ENCODE results near the gene EPG5.
"Not testable (repeated sequence)": the region's sequence is repeated elsewhere in the genome, so short reads cannot be mapped to it uniquely, and the experiment has no call there.

The EPG5 gene

DNA sequence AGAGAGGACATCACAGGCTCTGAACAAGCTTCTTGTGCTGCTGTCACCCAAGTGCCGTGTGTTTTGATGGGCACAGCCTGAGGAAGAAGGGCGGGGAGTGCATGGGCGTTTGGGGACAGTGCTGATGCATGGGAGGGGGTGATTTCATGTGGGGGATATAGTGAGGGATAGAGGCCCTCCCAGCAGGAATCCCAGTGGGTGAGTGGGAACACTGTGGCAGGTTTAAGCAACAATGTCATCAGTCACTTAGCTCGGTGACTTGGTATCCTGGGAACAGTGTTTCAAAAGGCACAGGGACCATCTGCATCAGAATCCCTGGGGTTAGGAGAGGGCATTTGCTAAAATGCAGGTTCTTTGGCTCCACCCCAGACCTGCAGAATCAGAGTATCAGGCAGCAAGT, 141.0 kb downstream of the EPG5 start:
- TF ChIP-seq CTCF (conservative IDR thresholded peaks at IDR 0.05; ENCODE audit: low read length) = no peak
- DNase-seq (ENCODE audit: low read depth) = no peak
- no peak overlapping the region for H3K4me3 ChIP-seq (ENCODE audit: low read length)

DNA sequence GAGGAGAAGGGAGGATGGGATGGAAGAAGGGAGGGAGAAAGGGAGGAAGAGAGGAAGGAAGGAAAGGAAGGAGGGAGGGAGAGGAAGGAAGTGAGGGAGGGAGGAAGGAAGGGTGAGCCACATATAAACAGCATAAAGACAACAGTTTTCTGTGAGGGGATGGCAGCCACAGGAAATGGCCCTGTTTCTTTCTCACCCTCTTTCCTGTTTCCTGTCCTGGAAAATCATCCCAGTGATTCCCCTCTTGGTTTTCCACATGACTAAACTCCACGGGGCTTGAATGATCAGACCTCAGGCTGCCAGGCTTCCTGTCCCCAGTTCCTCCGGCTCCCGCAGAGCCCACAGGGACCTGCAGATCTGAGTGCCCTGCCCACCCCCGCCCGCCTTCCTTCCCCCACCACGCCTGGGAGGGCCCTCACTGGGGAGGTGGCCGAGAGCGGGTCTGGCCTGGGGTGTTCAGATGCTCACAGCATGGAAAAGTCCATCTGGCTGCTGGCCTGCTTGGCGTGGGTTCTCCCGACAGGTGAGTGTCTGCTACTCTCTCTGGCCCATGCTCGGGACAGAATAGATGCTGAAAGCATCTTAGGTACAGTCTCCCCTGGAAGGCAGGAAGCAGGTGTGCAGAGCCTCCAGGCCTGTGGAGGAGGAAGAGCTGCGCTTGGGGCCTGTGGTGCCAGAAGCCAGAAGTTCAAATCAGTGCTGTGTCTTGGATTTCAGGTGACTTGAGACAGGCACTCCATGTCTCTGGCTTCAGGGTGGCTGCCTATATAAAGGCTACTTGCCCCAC, 141.7 kb downstream of the EPG5 start, which contains the start of gene SIGLEC15:
Gene SIGLEC15 (plus strand): TSS at position 418 of the 787 bp plus-strand sequence. CDS start 54 bp downstream, at position 472.
- no peak for DNase-seq (ENCODE audit: low read depth)
- no peak within 1 kb of the TSS for H3K4me3 ChIP-seq (ENCODE audit: low read length)
- no peak for TF ChIP-seq CTCF (conservative IDR thresholded peaks at IDR 0.05; ENCODE audit: low read length)

DNA sequence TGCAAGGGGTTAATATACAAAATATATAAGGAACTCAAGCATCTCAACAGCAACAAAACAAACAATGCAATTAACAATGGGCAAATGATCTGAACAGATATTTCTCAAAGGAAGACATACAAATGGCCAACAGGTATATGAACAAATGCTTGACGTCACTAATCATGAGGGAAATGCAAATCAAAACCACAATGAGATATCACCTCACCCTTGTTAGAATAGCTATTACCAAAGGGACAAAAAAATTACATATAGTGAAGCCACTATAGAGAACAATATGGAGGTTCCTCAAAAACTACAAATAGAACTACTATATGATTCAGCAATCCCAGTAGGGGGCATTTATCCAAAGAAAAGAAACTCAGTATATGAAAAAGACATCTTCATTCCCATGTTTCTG, 145.4 kb downstream of the EPG5 start:
- DNase-seq (ENCODE audit: low read depth) = no peak
- TF ChIP-seq CTCF (conservative IDR thresholded peaks at IDR 0.05; ENCODE audit: low read length) = no peak
- no peak overlapping the region for H3K4me3 ChIP-seq (ENCODE audit: low read length)

DNA sequence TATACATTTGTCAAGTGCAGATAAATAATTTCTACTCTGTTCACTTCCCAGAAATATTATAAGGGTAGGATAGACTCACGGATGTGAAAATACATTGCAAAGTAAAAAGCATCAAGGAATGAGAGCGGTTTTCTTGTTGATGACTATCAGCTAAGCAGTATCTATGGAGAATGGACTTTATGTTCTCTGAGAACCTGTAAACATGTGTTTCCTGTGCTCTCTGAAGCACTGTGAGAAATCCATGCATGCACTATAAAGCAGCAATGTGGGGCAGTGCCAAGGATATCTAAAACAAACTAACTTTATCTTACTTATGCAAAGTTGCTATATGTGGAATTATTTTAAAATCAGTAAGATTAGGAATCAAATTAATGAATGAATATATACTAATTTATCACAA, 146.1 kb downstream of the EPG5 start:
- no peak for DNase-seq (ENCODE audit: low read depth)
- no peak for TF ChIP-seq CTCF (conservative IDR thresholded peaks at IDR 0.05; ENCODE audit: low read length)
- H3K4me3 ChIP-seq (ENCODE audit: low read length) = no peak overlapping the region

DNA sequence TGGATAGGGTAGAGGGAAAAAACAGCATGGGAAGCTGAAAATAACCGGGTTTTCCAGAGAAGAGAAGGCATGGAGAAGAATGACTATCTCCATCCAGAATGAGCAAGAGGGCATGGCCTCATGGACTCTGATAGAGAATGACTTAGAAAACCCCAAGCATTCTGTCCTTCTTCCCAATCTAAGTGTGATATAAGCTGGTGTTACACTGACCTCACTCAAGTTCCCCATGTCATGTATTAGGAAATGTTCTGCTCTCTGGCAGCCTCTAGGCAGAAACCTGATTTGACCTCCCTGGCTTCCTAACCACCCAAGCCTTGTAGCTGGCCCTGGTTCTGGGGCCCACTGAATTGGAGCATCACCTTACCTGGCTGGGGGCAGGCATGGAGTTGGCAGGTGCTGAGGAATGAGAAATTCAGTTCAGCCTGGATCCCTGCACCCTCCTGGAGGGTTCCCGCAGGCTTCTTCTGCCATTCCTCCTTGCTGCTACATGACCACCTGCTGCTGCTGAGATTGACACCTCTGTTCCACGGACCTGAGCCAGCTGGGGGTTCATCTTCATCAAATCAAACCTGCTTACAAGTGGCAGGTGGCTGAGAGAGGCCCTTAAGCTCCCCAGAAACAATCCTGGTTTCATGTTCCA, 146.9 kb downstream of the EPG5 start:
- no peak overlapping the region for H3K4me3 ChIP-seq (ENCODE audit: low read length)
- TF ChIP-seq CTCF (conservative IDR thresholded peaks at IDR 0.05; ENCODE audit: low read length) = no peak
- DNase-seq (ENCODE audit: low read depth) = no peak

DNA sequence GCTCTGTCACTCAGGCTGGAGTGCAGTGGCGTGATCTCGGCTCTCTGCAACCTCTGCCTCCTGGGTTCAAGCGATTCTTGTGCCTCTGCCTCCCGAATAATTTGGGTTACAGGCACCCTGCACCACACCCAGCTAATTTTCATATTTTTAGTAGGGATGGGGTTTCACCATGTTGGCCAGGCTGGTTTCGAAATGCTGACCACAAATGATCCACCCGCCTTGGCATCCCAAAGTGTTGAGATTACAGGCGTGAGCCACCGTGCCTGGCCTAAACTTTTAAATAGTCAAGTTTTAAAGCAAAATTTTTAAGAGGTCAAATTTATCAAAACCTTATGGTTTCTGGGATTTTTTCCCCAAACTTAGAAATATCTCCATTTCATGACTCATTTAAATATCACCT, 148.4 kb downstream of the EPG5 start:
- peak; percentile 56 for DNase-seq (ENCODE audit: low read depth)
- not testable (repeated sequence) for H3K4me3 ChIP-seq (ENCODE audit: low read length)

- H3K4me3 ChIP-seq (ENCODE audit: low read length) = no peak overlapping the region
- TF ChIP-seq CTCF (conservative IDR thresholded peaks at IDR 0.05; ENCODE audit: low read length) = no peak
- no peak for DNase-seq (ENCODE audit: low read depth)
These were observed 149.6 kb downstream of the EPG5 start for GRCh38 chr18:45817543-45817942.

- not testable (repeated sequence) for H3K4me3 ChIP-seq (ENCODE audit: low read length); DNase-seq (ENCODE audit: low read depth)
These were observed 152.4 kb downstream of the EPG5 start for GRCh38 chr18:45814733-45815132.

GRCh38 chr18:45807144-45807543, 160.0 kb downstream of the EPG5 start:
- not testable (repeated sequence) for H3K4me3 ChIP-seq (ENCODE audit: low read length); DNase-seq (ENCODE audit: low read depth)
